GM10248 (cell line): ENCODE results near the gene MSH2.
"Not testable (repeated sequence)": the region's sequence is repeated elsewhere in the genome, so short reads cannot be mapped to it uniquely, and the experiment has no call there.

Source experiments
- CTCF ChIA-PET: fragments of 300-600 bp; sonication (Branson Sonifier 250); formaldehyde crosslinking; extraction: SDS; loops from one replicate; lab custom pipeline; 2021; ENCODE audit warnings: antibody characterized with exemption; lab: Yijun Ruan, JAX
- POLR2A ChIA-PET: fragments of 350-650 bp; sonication (Branson Sonifier 250); formaldehyde crosslinking; extraction: SDS; loops from one replicate; lab custom pipeline; 2020; ENCODE audit warnings: antibody characterized with exemption; lab: Yijun Ruan, JAX
- DNase-seq: peaks from one replicate; pipeline ENCODE4 v3.0.0; 2012; ENCODE audit errors: extremely low spot score
- CTCF ChIP-seq: IDR thresholded peaks from 2 replicates; pipeline ENCODE4 v1.5.1; 2012; ENCODE audit warnings: mild to moderate bottlenecking, low read depth; ENCODE audit errors: extremely low read depth, missing control alignments, control extremely low read depth

Gene MSH2

GRCh38 chr2:47360927-47361326, 42.0 kb upstream of the MSH2 start:
- no peak for DNase-seq
- ChIA-PET CTCF (interaction anchor here (1.1 to 1.2 kb wide), 2 partner anchors 27 to 407 kb away, joined by 3 read pairs; no protein-coding TSS in a partner anchor), POLR2A (no interaction called here)
- TF ChIP-seq CTCF: no peak

GRCh38 chr2:47361505-47362229, 41.3 kb upstream of the MSH2 start:
- DNase-seq, POLR2A ChIA-PET: not testable (repeated sequence)
- CTCF ChIA-PET: interaction anchor here (1.1 to 1.2 kb wide), 2 partner anchors 27 to 406 kb away, joined by 3 read pairs; no protein-coding TSS in a partner anchor

- CTCF ChIA-PET: interaction anchor here (1.2 kb wide), 1 partner anchor 51 kb away, joined by 5 read pairs; no protein-coding TSS in a partner anchor
- POLR2A ChIA-PET: no interaction called here
- no peak for TF ChIP-seq CTCF
- DNase-seq: no peak
These were observed 29.2 kb upstream of the MSH2 start for GRCh38 chr2:47373747-47374146.

- DNase-seq: no peak
- ChIA-PET CTCF (interaction anchor here (0.9 to 1.0 kb wide), 2 partner anchors 11 to 39 kb away, joined by 3 read pairs; no protein-coding TSS in a partner anchor), POLR2A (no interaction called here)
- TF ChIP-seq CTCF: no peak
These were observed 27.6 kb upstream of the MSH2 start for GRCh38 chr2:47375307-47375706.

- POLR2A ChIA-PET: no interaction called here
- CTCF ChIA-PET: no interaction called here
- no peak for DNase-seq
- TF ChIP-seq CTCF: no peak
These were observed 23.6 kb upstream of the MSH2 start for GRCh38 chr2:47379384-47379783.

GRCh38 chr2:47381408-47381807, 21.5 kb upstream of the MSH2 start:
- DNase-seq: no peak
- CTCF ChIA-PET: no interaction called here
- POLR2A ChIA-PET: no interaction called here
- TF ChIP-seq CTCF: no peak

- peak; percentile 44 for DNase-seq
- TF ChIP-seq CTCF: no peak
- CTCF ChIA-PET: interaction anchor here (0.8 to 3.5 kb wide), 8 partner anchors 10 to 390 kb away, joined by 3 to 90 read pairs (median 4); partner anchors contain the start of gene MSH2
- POLR2A ChIA-PET: no interaction called here
These were observed 16.4 kb upstream of the MSH2 start for GRCh38 chr2:47386551-47386950.
